ENCODE data around the gene TGM1. TPM values are rescaled to one million over a fixed set of nuclear protein-coding genes. Genes with fewer than 3 reads are reported as not detected.

TGM1 gene
- total RNA-seq: 10 to 100 TPM; 11.0 to 16.1 TPM
- under 1 TPM; 0.11 to 0.12 TPM for polyA plus RNA-seq

GRCh38 chr14:24262821-24263733 lies at the start of gene TGM1:
TGM1 (minus strand) TSS chr14:24263177; CDS start chr14:24262352, 825 bp downstream.
- POLR2A ChIA-PET (ENCODE audit: partially characterized antibody): interaction anchor here (1.1 to 1.6 kb wide), 5 partner anchors 9 to 167 kb away, joined by 3 to 5 read pairs (median 3); partner anchors contain the start of genes CBLN3, KHNYN and TINF2

GRCh38 chr14:24311837-24312615 lies 49.0 kb upstream of the TGM1 start:
- peak overlapping the region; percentile 90 to 97 (median 95) for H3K27ac Mint-ChIP-seq
- H3K27me3 Mint-ChIP-seq: no peaks in the 10 kb centered on the region
- Histone ChIP-seq H3K9me3 (ENCODE audit: control insufficient read depth in 1 of 2, low read length in 2 of 2) (no peaks in the 10 kb centered on the region), H3K27ac (ENCODE audit: low read depth, low read length) (peak overlapping the region; percentile 72), H3K27me3 (ENCODE audit: insufficient read depth, low read length) (no peaks in the 10 kb centered on the region), H3K4me3 (ENCODE audit: low read length in 2 of 2) (peak overlapping the region; percentile 55 to 58), H3K36me3 (ENCODE audit: insufficient read depth, low read length) (peaks cover 8% of the 10 kb centered on the region), H3K4me1 (ENCODE audit: insufficient read depth, low read length) (peaks cover 71% of the 10 kb centered on the region)
- intact Hi-C loops (cut with micrococcal nuclease): loop anchor here (1.0 to 5.0 kb wide), 3 partner anchors 20 to 120 kb away; partner anchors contain the start of gene TINF2
- ChIA-PET CTCF (ENCODE audit: partially characterized antibody) (interaction anchor here (0.9 to 18.5 kb wide), 7 partner anchors 13 to 120 kb away, joined by 3 to 556 read pairs (median 24); partner anchors contain the start of genes ADCY4, DHRS1, NOP9 and RIPK3), POLR2A (ENCODE audit: partially characterized antibody) (interaction anchor here (0.8 to 8.5 kb wide), 19 partner anchors 9 to 303 kb away, joined by 3 to 108 read pairs (median 11); partner anchors contain the start of genes CBLN3, CHMP4A, DCAF11 and DHRS1)
- peak overlapping the region; percentile 83 to 94 (median 88) for H3K4me3 Mint-ChIP-seq
- peaks cover 6 to 11% of the 10 kb centered on the region in 2 donors for H3K36me3 Mint-ChIP-seq
- H3K4me1 Mint-ChIP-seq: peaks cover 58 to 85% (median 73%) of the 10 kb centered on the region in 4 donors
- peaks cover 0 to 1% (median 0%) of the 10 kb centered on the region in 8 donors for H3K9me3 Mint-ChIP-seq
- DNase-seq: peak in 2 of 5 donors; percentile 27 to 51

More at GRCh38 chr14:24262821-24263733, at the start of gene TGM1:
- Histone ChIP-seq H3K9me3 (ENCODE audit: control insufficient read depth in 1 of 2, low read length in 2 of 2) (no peaks in the 10 kb centered on the region), H3K36me3 (ENCODE audit: insufficient read depth, low read length) (peaks cover 27% of the 10 kb centered on the region), H3K4me3 (ENCODE audit: low read length in 2 of 2) (no peak within 1 kb of the TSS), H3K4me1 (ENCODE audit: insufficient read depth, low read length) (no peaks in the 10 kb centered on the region), H3K27me3 (ENCODE audit: insufficient read depth, low read length) (no peaks in the 10 kb centered on the region), H3K27ac (ENCODE audit: low read depth, low read length) (no peak within 1 kb of the TSS)
- no peak within 1 kb of the TSS for H3K4me3 Mint-ChIP-seq
- no peaks in the 10 kb centered on the region for H3K27me3 Mint-ChIP-seq
- intact Hi-C loops (cut with micrococcal nuclease): no loop called here
- CTCF ChIA-PET (ENCODE audit: partially characterized antibody): interaction anchor here (1.0 to 2.0 kb wide), 2 partner anchors 16 to 20 kb away, joined by 3 to 8 read pairs; partner anchors contain the start of gene TINF2
- peaks cover 24 to 41% of the 10 kb centered on the region in 2 donors for H3K36me3 Mint-ChIP-seq
- H3K4me1 Mint-ChIP-seq: peaks cover 0 to 5% (median 0%) of the 10 kb centered on the region in 4 donors
- H3K27ac Mint-ChIP-seq: peak within 1 kb of the TSS in 3 of 7 donors; percentile 8 to 46 (median 37)
- DNase-seq: no peak
- H3K9me3 Mint-ChIP-seq: no peaks in the 10 kb centered on the region

GRCh38 chr14:24310646-24311604 lies 47.9 kb upstream of the TGM1 start, which contains the start of gene LTB4R:
LTB4R (plus strand) TSS chr14:24311502; CDS start chr14:24315652, 4,150 bp downstream.
- Histone ChIP-seq H3K4me3 (ENCODE audit: low read length in 2 of 2) (peak within 1 kb of the TSS; percentile 55 to 58), H3K27ac (ENCODE audit: low read depth, low read length) (peak within 1 kb of the TSS; percentile 72), H3K4me1 (ENCODE audit: insufficient read depth, low read length) (peaks cover 71% of the 10 kb centered on the region), H3K9me3 (ENCODE audit: control insufficient read depth in 1 of 2, low read length in 2 of 2) (no peaks in the 10 kb centered on the region), H3K36me3 (ENCODE audit: insufficient read depth, low read length) (peaks cover 19% of the 10 kb centered on the region), H3K27me3 (ENCODE audit: insufficient read depth, low read length) (no peaks in the 10 kb centered on the region)
- Mint-ChIP-seq H3K4me3 (peak within 1 kb of the TSS; percentile 83 to 94 (median 88)), H3K4me1 (peaks cover 58 to 89% (median 72%) of the 10 kb centered on the region in 4 donors), H3K9me3 (peaks cover 0 to 1% (median 0%) of the 10 kb centered on the region in 8 donors), H3K36me3 (peaks cover 17 to 22% of the 10 kb centered on the region in 2 donors), H3K27ac (peak within 1 kb of the TSS; percentile 90 to 97 (median 95)), H3K27me3 (no peaks in the 10 kb centered on the region)
- CTCF ChIA-PET (ENCODE audit: partially characterized antibody): interaction anchor here (0.7 to 18.5 kb wide), 12 partner anchors 12 to 230 kb away, joined by 3 to 556 read pairs (median 28); partner anchors contain the start of genes ADCY4, DHRS1, MDP1 and NOP9
- intact Hi-C loops (cut with micrococcal nuclease): loop anchor here (1.0 to 5.0 kb wide), 4 partner anchors 12 to 121 kb away; partner anchors contain the start of genes DHRS1, NOP9 and TINF2
- peak; percentile 73 to 79 (median 77) for DNase-seq
- POLR2A ChIA-PET (ENCODE audit: partially characterized antibody): interaction anchor here (0.6 to 8.5 kb wide), 31 partner anchors 11 to 302 kb away, joined by 3 to 108 read pairs (median 6); partner anchors contain the start of genes CBLN3, CHMP4A, DCAF11 and DHRS1

DNA sequence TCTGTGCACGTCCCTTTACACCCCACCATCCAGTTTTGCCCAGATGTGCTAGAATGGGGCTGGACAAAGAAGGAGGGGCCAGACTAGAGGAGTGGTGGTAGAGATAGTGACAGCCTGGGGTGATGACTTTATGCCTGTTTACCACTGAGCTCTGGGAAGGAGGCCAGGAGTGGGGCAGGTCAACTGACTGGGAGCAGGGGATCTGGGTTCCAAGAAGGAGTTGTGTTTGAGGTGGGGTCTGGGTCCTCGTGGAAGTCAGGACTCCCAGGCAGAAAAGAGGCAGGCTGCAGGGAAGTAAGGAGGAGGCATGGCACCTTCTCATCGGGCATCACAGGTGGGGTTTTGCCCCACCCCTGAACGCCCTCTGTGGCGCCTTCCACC lies 47.3 kb upstream of the TGM1 start:
- Histone ChIP-seq H3K4me1 (ENCODE audit: insufficient read depth, low read length) (peaks cover 69% of the 10 kb centered on the region), H3K9me3 (ENCODE audit: control insufficient read depth in 1 of 2, low read length in 2 of 2) (no peaks in the 10 kb centered on the region), H3K27me3 (ENCODE audit: insufficient read depth, low read length) (no peaks in the 10 kb centered on the region), H3K36me3 (ENCODE audit: insufficient read depth, low read length) (peaks cover 25% of the 10 kb centered on the region), H3K27ac (ENCODE audit: low read depth, low read length) (peak overlapping the region; percentile 72), H3K4me3 (ENCODE audit: low read length in 2 of 2) (peak overlapping the region; percentile 32 to 58)
- no peaks in the 10 kb centered on the region for H3K27me3 Mint-ChIP-seq
- ChIA-PET POLR2A (ENCODE audit: partially characterized antibody) (interaction anchor here (0.6 to 8.5 kb wide), 25 partner anchors 10 to 229 kb away, joined by 3 to 108 read pairs (median 6); partner anchors contain the start of genes CBLN3, CHMP4A, DCAF11 and DHRS1), CTCF (ENCODE audit: partially characterized antibody) (interaction anchor here (0.7 to 18.5 kb wide), 11 partner anchors 11 to 230 kb away, joined by 3 to 556 read pairs (median 33); partner anchors contain the start of genes ADCY4, DHRS1, MDP1 and NOP9)
- intact Hi-C loops (cut with micrococcal nuclease): loop anchor here (1.0 to 5.0 kb wide), 2 partner anchors 11 to 122 kb away; partner anchors contain the start of genes DHRS1 and NOP9
- H3K4me1 Mint-ChIP-seq: peaks cover 53 to 89% (median 67%) of the 10 kb centered on the region in 4 donors
- peak in 1 of 5 donors; percentile 34 for DNase-seq
- H3K36me3 Mint-ChIP-seq: peaks cover 24 to 28% of the 10 kb centered on the region in 2 donors
- H3K9me3 Mint-ChIP-seq: peaks cover 0 to 1% (median 0%) of the 10 kb centered on the region in 8 donors
- peak overlapping the region; percentile 71 to 88 (median 86) for H3K4me3 Mint-ChIP-seq
- H3K27ac Mint-ChIP-seq: peak overlapping the region; percentile 81 to 96 (median 93)

DNA sequence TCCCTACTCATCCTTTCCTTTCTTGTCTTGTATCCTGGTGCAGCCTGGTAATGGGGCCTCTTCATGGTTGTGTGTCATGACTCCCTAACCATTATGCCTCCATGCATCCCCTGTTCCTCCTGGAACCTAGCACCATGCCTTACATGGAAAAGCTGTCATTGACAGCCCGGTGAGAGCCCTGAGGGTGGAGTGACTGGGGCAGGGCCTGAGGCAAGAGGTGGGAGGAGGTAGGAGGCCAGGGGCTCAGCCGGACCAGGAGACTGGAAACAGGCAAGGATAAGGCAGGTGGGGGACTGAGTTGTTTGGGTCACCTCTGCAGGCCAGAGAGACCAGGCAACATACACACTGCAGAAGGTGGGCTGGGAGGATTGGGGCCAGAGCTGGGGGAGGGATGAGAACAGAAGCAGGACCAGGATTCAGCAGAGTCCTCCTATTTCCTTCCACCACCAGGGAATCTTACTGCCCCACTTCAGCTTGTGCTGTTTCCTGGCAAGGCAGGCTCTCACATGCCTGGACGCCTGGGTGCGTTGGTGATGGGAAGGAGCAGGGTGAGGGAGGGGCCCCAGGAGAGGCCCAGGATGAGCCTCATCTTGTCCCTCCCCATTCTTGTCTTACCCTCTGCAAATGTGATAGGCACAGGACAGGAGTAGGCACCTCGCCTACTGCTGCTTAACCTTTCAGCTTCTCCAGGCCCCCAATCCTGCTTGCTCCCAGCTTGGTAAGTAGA lies 46.7 kb upstream of the TGM1 start, which contains the start of gene LTB4R2:
TSS of gene LTB4R2 (plus strand) at position 603 of the 727 bp plus-strand sequence. CDS start 525 bp downstream, outside the sequence.
- Mint-ChIP-seq H3K27ac (peak within 1 kb of the TSS; percentile 81 to 96 (median 93)), H3K36me3 (peaks cover 29 to 34% of the 10 kb centered on the region in 2 donors), H3K27me3 (no peaks in the 10 kb centered on the region), H3K4me1 (peaks cover 47 to 87% (median 62%) of the 10 kb centered on the region in 4 donors), H3K9me3 (peaks cover 0 to 1% (median 0%) of the 10 kb centered on the region in 8 donors), H3K4me3 (peak within 1 kb of the TSS; percentile 83 to 89 (median 87))
- intact Hi-C loops (cut with micrococcal nuclease): loop anchor here (1.0 to 5.0 kb wide), 2 partner anchors 10 to 123 kb away; partner anchors contain the start of genes DHRS1 and NOP9
- H3K4me3 ChIP-seq (ENCODE audit: low read length in 2 of 2): peak within 1 kb of the TSS; percentile 32 to 58
- no peaks in the 10 kb centered on the region for H3K9me3 ChIP-seq (ENCODE audit: control insufficient read depth in 1 of 2, low read length in 2 of 2)
- CTCF ChIA-PET (ENCODE audit: partially characterized antibody): interaction anchor here (0.7 to 18.5 kb wide), 14 partner anchors 8 to 229 kb away, joined by 3 to 556 read pairs (median 28); partner anchors contain the start of genes ADCY4, CBLN3, DHRS1 and KHNYN
- DNase-seq: no peak
- POLR2A ChIA-PET (ENCODE audit: partially characterized antibody): interaction anchor here (0.6 to 8.5 kb wide), 21 partner anchors 10 to 195 kb away, joined by 3 to 108 read pairs (median 11); partner anchors contain the start of genes CBLN3, CHMP4A, DCAF11 and DHRS1
- peaks cover 63% of the 10 kb centered on the region for H3K4me1 ChIP-seq (ENCODE audit: insufficient read depth, low read length)
- no peaks in the 10 kb centered on the region for H3K27me3 ChIP-seq (ENCODE audit: insufficient read depth, low read length)
- H3K27ac ChIP-seq (ENCODE audit: low read depth, low read length): peak within 1 kb of the TSS; percentile 72
- H3K36me3 ChIP-seq (ENCODE audit: insufficient read depth, low read length): peaks cover 31% of the 10 kb centered on the region

All from CD4-positive, alpha-beta memory T cell (primary cell).